HUES64 (cell line): ENCODE data around the gene BCHE.

Source experiments
- H3K27ac ChIP-seq: 2 replicates; pipeline ENCODE4 v1.7.0; 2013; ENCODE audit warnings: low read depth, low read length, inconsistent platforms
- H3K27me3 ChIP-seq: 2 replicates; pipeline ENCODE4 v1.6.1; 2013; ENCODE audit warnings: mild to moderate bottlenecking, low read length; ENCODE audit not compliant: insufficient read depth
- H3K36me3 ChIP-seq: 2 replicates; pipeline ENCODE4 v1.6.1; 2013; ENCODE audit warnings: mild to moderate bottlenecking, low read length; ENCODE audit not compliant: insufficient read depth
- H3K4me1 ChIP-seq: 2 replicates; pipeline ENCODE4 v1.6.1; 2013; ENCODE audit warnings: mild to moderate bottlenecking, low read length, moderate library complexity; ENCODE audit not compliant: insufficient read depth
- H3K4me3 ChIP-seq: 2 replicates; pipeline ENCODE4 v1.5.1; 2013; ENCODE audit warnings: mild to moderate bottlenecking, low read length, moderate library complexity
- H3K9ac ChIP-seq: 2 replicates; pipeline ENCODE4 v1.6.1; 2013; ENCODE audit warnings: mild to moderate bottlenecking, low read depth, low read length
- H3K9me3 ChIP-seq: 2 replicates; pipeline ENCODE4 v1.6.1; 2013; ENCODE audit warnings: low read depth, low read length; ENCODE audit not compliant: insufficient read depth
- WGBS: fragments of 150-250, 120-280 bp; methylation state at CpG from one replicate; pipeline ENCODE4 v1.1.7; 2013; ENCODE audit warnings: missing lambda C conversion rate; 5-methylcytosine and 5-hydroxymethylcytosine counted together

Gene BCHE

DNA sequence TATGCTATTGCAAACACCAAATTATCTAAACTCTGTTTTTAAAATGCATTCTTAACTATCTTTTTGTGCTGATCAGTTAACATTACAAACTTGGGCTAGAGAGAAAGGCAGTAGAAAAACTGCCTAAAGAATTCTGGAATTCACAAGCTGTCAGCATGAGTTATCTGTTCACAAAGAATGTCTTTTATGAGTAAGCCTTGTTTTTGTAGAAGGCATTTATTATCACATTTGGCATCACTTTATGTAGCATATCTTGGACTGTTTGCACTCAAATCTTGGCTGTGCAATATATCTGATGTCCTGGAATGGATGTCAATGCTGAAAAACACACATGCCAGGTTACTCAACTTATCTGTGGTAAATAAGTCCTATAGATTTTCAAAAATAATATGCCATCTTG, 15.5 kb upstream of the BCHE start:
- H3K9ac ChIP-seq, result no peak overlapping the region
- no peak overlapping the region for H3K27ac ChIP-seq

DNA sequence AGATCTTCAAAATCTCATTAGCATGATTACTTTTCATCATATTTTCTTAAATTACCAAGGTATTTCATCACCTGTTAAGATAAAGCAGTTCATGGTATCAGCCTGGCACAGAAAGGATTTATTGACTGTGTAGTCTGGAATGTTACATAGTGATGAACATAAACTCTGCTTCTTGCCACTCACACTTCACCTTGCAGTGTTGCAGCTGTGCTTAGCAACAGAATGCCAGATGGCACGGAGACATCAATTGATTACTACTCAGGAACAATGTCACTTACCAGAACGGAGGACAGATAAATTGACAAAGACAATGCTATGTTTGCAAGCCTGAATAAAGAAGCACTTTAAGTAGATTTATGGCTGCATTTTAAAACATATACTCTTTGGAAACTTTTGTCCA, 15.0 kb upstream of the BCHE start:
- H3K9ac ChIP-seq, result no peak overlapping the region
- no peaks in the 10 kb centered on the region for H3K9me3 ChIP-seq
- H3K4me1 ChIP-seq, result no peaks in the 10 kb centered on the region; the same call in 1 of the 2 replicates
- H3K27ac ChIP-seq, result no peak overlapping the region
- 88% methylated on average over 2 of the region's 2 CpGs for WGBS
- H3K27me3 ChIP-seq, result no peaks in the 10 kb centered on the region
- no peaks in the 10 kb centered on the region for H3K36me3 ChIP-seq
- H3K4me3 ChIP-seq, result no peak overlapping the region

More for the DNA sequence above, 15.5 kb upstream of the BCHE start:
- Histone ChIP-seq H3K9me3 (no peaks in the 10 kb centered on the region), H3K27me3 (no peaks in the 10 kb centered on the region), H3K4me3 (no peak overlapping the region), H3K36me3 (no peaks in the 10 kb centered on the region), H3K4me1 (no peaks in the 10 kb centered on the region; the same call in 1 of the 2 replicates)

DNA sequence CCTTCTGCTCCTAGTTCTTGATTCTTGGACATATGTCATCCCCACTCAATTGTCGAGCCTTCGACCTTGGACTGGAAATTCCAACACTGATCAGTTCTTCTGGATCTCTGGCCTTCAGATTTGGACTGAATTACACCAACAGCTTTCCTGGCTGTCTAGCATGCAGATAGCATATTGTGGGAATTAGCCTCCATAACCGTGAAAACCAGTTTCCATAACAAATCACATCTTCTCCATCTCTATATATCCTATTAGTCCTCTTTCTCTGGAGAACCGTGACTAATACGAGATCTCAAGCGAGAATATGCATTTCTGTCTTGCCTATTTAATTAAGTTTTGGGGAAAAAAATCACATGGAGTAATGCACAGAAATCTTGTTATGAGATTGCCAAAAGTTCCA, 8.8 kb upstream of the BCHE start:
- Histone ChIP-seq H3K4me1 (no peaks in the 10 kb centered on the region), H3K9me3 (no peaks in the 10 kb centered on the region), H3K27ac (no peak overlapping the region), H3K9ac (no peak overlapping the region), H3K27me3 (no peaks in the 10 kb centered on the region), H3K4me3 (no peak overlapping the region), H3K36me3 (no peaks in the 10 kb centered on the region)
- 97% methylated on average over 6 of the region's 6 CpGs for WGBS

DNA sequence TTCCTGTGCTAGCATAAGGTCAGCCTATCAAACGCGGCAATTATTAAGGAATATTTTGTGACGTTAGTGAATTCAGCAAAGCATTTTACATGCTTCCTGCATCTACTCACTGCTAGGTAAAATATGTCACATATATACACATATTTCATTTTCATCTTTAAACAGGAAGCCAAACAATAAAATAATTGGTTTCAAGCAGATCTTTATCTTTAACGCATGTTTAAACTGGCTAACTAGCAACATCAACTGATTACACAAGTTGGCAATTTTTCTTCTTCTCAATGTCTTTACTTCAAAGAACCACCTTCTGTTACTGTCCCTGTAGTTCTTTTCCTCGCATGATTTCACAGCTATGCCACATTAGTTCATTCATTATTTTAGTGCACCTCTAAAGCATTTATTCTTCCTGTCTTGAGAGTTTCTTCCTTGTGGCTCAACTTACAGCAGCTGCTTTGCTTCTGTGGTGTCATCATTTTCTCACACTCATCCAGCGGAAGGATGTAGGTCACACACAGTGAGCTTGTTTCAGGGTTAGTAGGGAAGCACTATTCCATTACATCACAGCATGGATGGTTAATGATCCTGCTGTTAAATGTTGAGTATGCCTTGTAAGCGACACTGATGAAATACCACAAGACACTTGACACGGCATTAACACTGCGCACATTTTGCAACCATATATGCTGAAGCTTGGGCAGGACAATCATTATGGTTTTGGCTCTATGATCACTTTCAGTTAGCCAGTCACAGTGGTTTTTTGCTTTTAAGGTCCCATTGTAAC, 2.3 kb upstream of the BCHE start:
- H3K4me3 ChIP-seq, result no peak overlapping the region
- no peaks in the 10 kb centered on the region for H3K36me3 ChIP-seq
- H3K9me3 ChIP-seq, result no peaks in the 10 kb centered on the region
- H3K4me1 ChIP-seq, result peaks cover 12% of the 10 kb centered on the region
- no peak overlapping the region for H3K27ac ChIP-seq
- H3K27me3 ChIP-seq, result no peaks in the 10 kb centered on the region
- 97% methylated on average over 9 of the region's 9 CpGs for WGBS
- H3K9ac ChIP-seq, result no peak overlapping the region

DNA sequence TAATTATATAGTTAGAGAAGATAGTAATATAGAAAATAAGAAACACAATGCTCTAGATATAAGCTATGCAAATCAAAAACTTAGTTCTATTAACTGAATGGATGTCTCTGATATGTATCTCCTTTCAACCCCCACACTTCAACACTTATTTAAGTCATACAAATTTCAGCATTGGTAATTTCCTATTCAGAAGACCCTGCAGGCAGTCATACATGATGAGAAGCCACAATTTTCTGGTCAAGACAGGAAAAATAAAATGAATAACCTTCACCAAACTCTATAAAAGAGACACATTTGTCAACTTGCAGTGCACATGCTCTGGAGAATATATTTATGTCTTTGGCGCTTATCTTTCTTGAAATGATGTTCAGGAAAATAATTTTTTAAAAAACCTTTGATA, 578 bp upstream of the BCHE start:
- no peaks in the 10 kb centered on the region for H3K9me3 ChIP-seq
- no peak overlapping the region for H3K27ac ChIP-seq
- no peaks in the 10 kb centered on the region for H3K27me3 ChIP-seq
- H3K36me3 ChIP-seq, result no peaks in the 10 kb centered on the region
- no peak overlapping the region for H3K9ac ChIP-seq
- H3K4me3 ChIP-seq, result no peak overlapping the region
- WGBS, result no CpG with 5 or more reads among the region's 1 CpG
- peaks cover 12% of the 10 kb centered on the region for H3K4me1 ChIP-seq

DNA sequence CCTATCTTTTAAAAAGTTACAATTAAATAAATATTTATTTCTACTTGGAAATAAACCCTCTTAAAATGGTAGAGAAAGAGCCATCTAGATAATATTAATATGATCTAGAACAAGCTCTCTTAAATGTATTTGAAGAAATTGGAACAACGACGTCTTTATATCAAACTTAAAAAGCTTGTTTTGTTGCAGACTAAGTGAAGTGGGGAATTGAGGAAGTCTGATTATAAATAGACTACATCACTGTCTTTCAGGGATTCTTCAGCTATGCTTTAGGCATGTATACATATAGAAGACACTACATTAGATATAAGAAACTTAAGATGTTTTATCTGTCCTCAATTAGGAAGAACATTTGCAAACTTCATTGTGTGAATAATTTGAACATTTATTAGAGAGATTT, 1.8 kb downstream of the BCHE start:
- Histone ChIP-seq H3K27ac (no peak overlapping the region), H3K9me3 (no peaks in the 10 kb centered on the region), H3K27me3 (no peaks in the 10 kb centered on the region), H3K36me3 (no peaks in the 10 kb centered on the region), H3K9ac (no peak overlapping the region), H3K4me1 (peaks cover 12% of the 10 kb centered on the region), H3K4me3 (no peak overlapping the region)
- WGBS, result 100% methylated on average over 2 of the region's 2 CpGs

DNA sequence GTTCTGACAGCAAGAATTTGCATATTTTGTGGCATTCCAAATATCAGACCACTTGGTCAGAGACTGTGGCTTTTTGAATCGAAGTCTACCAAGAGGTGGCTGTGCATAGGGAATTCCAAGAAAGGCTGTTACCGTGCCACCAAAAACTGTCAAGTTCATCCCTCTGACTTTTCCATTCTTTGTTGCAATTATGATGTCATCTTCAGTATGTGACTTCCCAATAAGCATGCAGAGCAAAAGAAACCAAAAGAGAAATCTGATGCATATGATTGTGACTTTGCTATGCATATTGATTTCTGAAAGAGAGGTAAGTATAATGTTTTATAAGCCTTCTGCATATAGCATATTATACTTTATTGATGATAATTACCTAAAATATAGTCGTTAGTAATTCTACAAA, 6.5 kb downstream of the BCHE start:
- no peak overlapping the region for H3K4me3 ChIP-seq
- H3K9ac ChIP-seq, result no peak overlapping the region
- H3K4me1 ChIP-seq, result no peaks in the 10 kb centered on the region
- H3K27ac ChIP-seq, result no peak overlapping the region
- H3K9me3 ChIP-seq, result no peaks in the 10 kb centered on the region
- no peaks in the 10 kb centered on the region for H3K36me3 ChIP-seq
- H3K27me3 ChIP-seq, result no peaks in the 10 kb centered on the region
- 96% methylated on average over 2 of the region's 3 CpGs for WGBS

DNA sequence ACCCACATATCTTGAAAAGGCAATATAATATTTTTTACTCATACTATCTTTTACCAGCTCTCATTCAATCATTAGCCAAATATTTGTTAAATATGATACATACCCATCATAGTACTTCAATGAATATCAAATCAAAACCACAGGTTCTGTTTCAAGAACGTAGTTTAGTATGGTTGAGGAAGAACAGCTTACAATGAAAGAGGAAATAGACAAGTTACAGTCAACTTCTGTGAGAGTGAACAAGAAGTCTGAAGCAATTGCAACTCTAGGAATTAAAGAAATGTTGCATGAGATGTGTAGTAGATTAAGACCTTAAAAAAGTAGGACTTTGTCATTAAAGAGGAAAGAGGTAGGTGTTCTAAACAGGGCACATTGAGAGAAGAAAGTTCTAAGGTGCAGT, 9.3 kb downstream of the BCHE start:
- no peak overlapping the region for H3K4me3 ChIP-seq
- H3K27ac ChIP-seq, result no peak overlapping the region
- H3K4me1 ChIP-seq, result no peaks in the 10 kb centered on the region
- no peaks in the 10 kb centered on the region for H3K27me3 ChIP-seq
- 96% methylated on average over 1 of the region's 1 CpG for WGBS
- no peaks in the 10 kb centered on the region for H3K9me3 ChIP-seq
- H3K36me3 ChIP-seq, result no peaks in the 10 kb centered on the region
- H3K9ac ChIP-seq, result no peak overlapping the region

DNA sequence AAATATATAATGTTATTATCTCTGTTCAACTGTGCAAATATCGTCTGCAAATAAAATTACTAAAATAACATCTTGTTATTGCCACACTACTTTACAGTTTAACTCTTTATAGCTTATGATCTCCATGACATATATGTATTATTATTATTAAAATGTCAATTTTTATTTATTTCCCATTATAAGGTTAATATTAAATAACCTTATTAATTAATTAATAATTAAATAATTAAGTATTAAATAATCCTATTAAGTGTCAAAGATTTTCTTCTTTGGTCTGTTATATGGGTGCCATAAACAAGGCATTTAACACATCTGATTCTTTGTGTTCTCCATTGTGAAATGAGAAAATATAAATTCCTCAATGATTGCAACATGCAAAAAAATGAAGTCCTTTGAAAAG, 10.0 kb downstream of the BCHE start:
- 100% methylated on average over 1 of the region's 1 CpG for WGBS
- no peaks in the 10 kb centered on the region for H3K4me1 ChIP-seq
- H3K27me3 ChIP-seq, result no peaks in the 10 kb centered on the region
- H3K9ac ChIP-seq, result no peak overlapping the region
- H3K27ac ChIP-seq, result no peak overlapping the region
- no peaks in the 10 kb centered on the region for H3K9me3 ChIP-seq
- no peaks in the 10 kb centered on the region for H3K36me3 ChIP-seq
- H3K4me3 ChIP-seq, result no peak overlapping the region

DNA sequence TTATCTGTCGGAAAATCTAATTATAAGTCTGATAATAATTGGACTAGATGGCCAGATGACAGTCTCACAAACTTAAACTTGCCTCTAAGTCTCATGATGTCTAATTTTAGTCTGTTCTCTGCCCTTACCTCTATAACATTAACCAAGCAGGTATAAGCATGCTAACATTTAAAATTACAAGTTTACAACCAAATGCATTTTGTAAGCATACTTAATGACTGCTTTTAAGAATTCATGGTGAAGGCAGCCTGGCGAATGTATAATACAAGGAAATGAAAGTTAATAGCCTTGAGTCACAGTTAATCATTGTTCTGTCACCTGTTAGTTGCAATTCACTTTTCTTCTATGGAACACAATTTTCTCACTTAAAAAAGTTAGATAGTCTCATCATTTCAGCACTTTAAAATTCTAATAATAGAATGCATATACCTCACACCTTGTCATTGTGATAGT, 16.5 kb downstream of the BCHE start:
- no peak overlapping the region for H3K9ac ChIP-seq
- no peak overlapping the region for H3K4me3 ChIP-seq
- no peak overlapping the region for H3K27ac ChIP-seq
- H3K27me3 ChIP-seq, result no peaks in the 10 kb centered on the region
- H3K4me1 ChIP-seq, result no peaks in the 10 kb centered on the region
- no peaks in the 10 kb centered on the region for H3K9me3 ChIP-seq
- no peaks in the 10 kb centered on the region for H3K36me3 ChIP-seq
- WGBS, result 50% methylated on average over 2 of the region's 2 CpGs

DNA sequence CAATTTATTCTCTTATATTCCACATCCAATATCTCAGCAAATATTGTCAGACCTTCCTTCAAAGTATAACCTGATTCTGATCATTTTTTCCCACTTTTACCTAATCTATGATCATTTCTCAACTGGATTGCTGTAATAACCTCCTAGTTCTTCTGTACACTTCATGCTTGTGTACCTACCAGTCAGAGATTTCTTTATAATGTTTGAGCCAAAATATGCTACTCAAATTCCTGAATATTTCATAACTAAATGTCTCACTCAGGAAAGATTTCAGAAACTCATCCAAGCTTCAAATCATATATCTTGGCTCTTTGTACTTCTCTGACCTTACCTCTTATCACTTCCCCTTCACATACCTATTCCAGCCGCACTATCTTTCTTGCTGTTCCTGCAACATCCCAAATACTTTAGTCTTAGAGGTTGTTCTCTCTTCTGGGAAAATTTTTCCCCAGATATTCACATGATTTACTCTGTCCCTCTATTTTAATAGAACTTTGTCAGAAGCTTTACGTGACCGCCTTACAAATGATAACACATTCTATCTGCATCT, 20.0 kb downstream of the BCHE start:
- Histone ChIP-seq H3K36me3 (no peaks in the 10 kb centered on the region), H3K9ac (no peak overlapping the region), H3K4me1 (no peaks in the 10 kb centered on the region), H3K9me3 (no peaks in the 10 kb centered on the region), H3K27me3 (no peaks in the 10 kb centered on the region), H3K4me3 (no peak overlapping the region), H3K27ac (no peak overlapping the region)
- WGBS, result 90% methylated on average over 3 of the region's 3 CpGs
